ENCODE results near the gene GRK5.

The GRK5 gene

GRCh38 chr10:119441921-119442757, 234.8 kb downstream of the GRK5 start:
- no peak for DNase-seq
- no peak for TF ChIP-seq GATA1 (IDR thresholded peaks at IDR 0.05; ENCODE audit: low read depth, low read length)
- TF ChIP-seq POLR2A (IDR thresholded peaks at IDR 0.05; ENCODE audit: low read length), result no peak

GRCh38 chr10:119442758-119443060, 235.3 kb downstream of the GRK5 start:
- TF ChIP-seq POLR2A (IDR thresholded peaks at IDR 0.05; ENCODE audit: low read length) (no peak), GATA1 (IDR thresholded peaks at IDR 0.05; ENCODE audit: low read depth, low read length) (no peak)
- DNase-seq, result no peak

GRCh38 chr10:119443441-119443840, 236.1 kb downstream of the GRK5 start:
- DNase-seq, result no peak
- TF ChIP-seq POLR2A (IDR thresholded peaks at IDR 0.05; ENCODE audit: low read length), result no peak
- TF ChIP-seq GATA1 (IDR thresholded peaks at IDR 0.05; ENCODE audit: low read depth, low read length), result no peak

GRCh38 chr10:119443970-119444660, 236.7 kb downstream of the GRK5 start:
- DNase-seq, result no peak
- TF ChIP-seq POLR2A (IDR thresholded peaks at IDR 0.05; ENCODE audit: low read length) (no peak), GATA1 (IDR thresholded peaks at IDR 0.05; ENCODE audit: low read depth, low read length) (no peak)

- TF ChIP-seq POLR2A (IDR thresholded peaks at IDR 0.05; ENCODE audit: low read length) (no peak), GATA1 (IDR thresholded peaks at IDR 0.05; ENCODE audit: low read depth, low read length) (no peak)
Measured at GRCh38 chr10:119444866-119445265, 237.5 kb downstream of the GRK5 start.

GRCh38 chr10:119445311-119445934, 238.1 kb downstream of the GRK5 start:
- TF ChIP-seq POLR2A (IDR thresholded peaks at IDR 0.05; ENCODE audit: low read length), result no peak
- TF ChIP-seq GATA1 (IDR thresholded peaks at IDR 0.05; ENCODE audit: low read depth, low read length), result no peak
- peak; percentile 77 to 90 for DNase-seq

More at GRCh38 chr10:119444866-119445265, 237.5 kb downstream of the GRK5 start:
- DNase-seq, result no peak

- DNase-seq, result no peak
Measured at GRCh38 chr10:119445935-119446317, 238.6 kb downstream of the GRK5 start.

GRCh38 chr10:119446441-119447277, 239.3 kb downstream of the GRK5 start:
- TF ChIP-seq POLR2A (IDR thresholded peaks at IDR 0.05; ENCODE audit: low read length) (no peak), GATA1 (IDR thresholded peaks at IDR 0.05; ENCODE audit: low read depth, low read length) (no peak)
- DNase-seq, result no peak

More at GRCh38 chr10:119445935-119446317, 238.6 kb downstream of the GRK5 start:
- TF ChIP-seq POLR2A (IDR thresholded peaks at IDR 0.05; ENCODE audit: low read length) (no peak), GATA1 (IDR thresholded peaks at IDR 0.05; ENCODE audit: low read depth, low read length) (no peak)

- DNase-seq, result no peak
- TF ChIP-seq GATA1 (IDR thresholded peaks at IDR 0.05; ENCODE audit: low read depth, low read length) (no peak), POLR2A (IDR thresholded peaks at IDR 0.05; ENCODE audit: low read length) (no peak)
Measured at GRCh38 chr10:119447421-119447820, 240.1 kb downstream of the GRK5 start.

GRCh38 chr10:119447823-119448546, 240.6 kb downstream of the GRK5 start:
- TF ChIP-seq GATA1 (IDR thresholded peaks at IDR 0.05; ENCODE audit: low read depth, low read length), result no peak
- TF ChIP-seq POLR2A (IDR thresholded peaks at IDR 0.05; ENCODE audit: low read length), result no peak
- DNase-seq, result no peak

- TF ChIP-seq GATA1 (IDR thresholded peaks at IDR 0.05; ENCODE audit: low read depth, low read length) (no peak), POLR2A (IDR thresholded peaks at IDR 0.05; ENCODE audit: low read length) (no peak)
- DNase-seq, result no peak
Measured at GRCh38 chr10:119448628-119449584, 241.5 kb downstream of the GRK5 start.

Data from erythroblast (primary cell).